ENCODE data around the gene HS6ST1.

Gene HS6ST1

GRCh38 chr2:128249555-128249954, 69.1 kb downstream of the HS6ST1 start:
- FAIRE-seq = no peak
- DNase-seq (ENCODE audit: low spot score) = no peak

DNA sequence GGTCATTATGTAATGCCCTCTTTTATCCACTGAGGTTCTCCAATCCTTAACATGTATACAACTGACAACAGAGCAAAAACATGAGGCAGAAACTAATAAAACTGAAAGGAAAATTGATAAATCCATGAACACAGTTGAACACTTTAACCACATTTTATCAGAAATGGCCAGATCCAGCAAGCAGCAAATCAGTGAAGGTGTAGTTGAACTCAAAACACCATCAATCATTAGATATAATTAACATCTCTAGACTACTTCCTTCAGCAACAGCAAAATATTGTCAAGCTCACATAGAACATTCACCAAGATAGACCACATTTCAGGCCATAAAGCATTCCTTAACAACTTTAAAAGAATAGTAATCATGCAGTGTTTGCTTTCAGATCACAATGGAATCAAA, 72.9 kb downstream of the HS6ST1 start:
- DNase-seq (ENCODE audit: low spot score) (no peak), FAIRE-seq (no peak)

DNA sequence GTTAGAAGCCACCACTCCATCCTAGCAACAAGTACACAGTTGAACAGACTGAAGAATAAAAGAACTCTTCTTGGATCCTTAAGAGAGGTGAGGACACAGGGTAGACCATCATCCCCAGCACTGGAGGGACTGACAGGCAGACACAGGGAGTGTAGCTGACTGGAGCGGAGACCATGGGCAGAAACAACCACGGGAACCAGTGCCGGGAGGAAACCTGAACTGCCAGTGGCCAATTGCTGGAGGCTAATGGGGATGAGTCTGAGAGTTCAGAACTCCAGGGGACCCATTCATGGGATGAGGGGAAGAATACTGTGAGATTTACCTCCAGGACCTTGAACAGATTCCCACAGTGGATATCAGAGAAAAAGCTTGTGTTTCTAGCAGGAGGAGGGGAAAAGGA, 76.8 kb downstream of the HS6ST1 start:
- DNase-seq (ENCODE audit: low spot score) (no peak), FAIRE-seq (no peak)

GRCh38 chr2:128237911-128238697, 80.6 kb downstream of the HS6ST1 start:
- DNase-seq (ENCODE audit: low spot score) (no peak), FAIRE-seq (no peak)

GRCh38 chr2:128237081-128237534, 81.6 kb downstream of the HS6ST1 start:
- FAIRE-seq = no peak

DNA sequence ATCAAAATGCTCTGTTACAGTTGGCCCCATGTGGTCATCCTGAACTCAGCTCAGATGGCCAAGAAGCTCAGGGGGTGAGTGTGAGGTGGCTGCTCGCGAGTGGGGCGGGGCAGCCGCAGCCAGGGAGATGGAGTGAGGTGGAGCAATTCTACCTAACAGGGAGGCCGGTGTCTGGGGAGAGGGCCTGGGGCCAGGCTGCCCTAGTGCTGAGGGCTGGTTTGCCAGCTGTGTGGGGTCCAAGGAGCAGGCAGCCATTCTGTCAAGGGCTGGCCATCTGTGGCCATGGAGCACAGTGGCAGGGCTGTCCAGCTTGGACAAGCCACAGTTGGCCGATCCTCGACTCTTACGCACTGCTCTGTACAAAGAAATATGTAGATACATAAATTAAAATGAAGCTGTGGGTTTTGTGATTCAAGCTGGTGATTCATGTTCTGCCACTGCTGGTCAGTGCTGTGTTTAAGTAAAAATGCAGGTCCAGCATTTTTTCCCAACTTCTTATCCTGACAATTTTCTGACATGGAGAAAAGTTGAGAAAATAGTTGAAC, 82.1 kb downstream of the HS6ST1 start:
- no peak for FAIRE-seq
- DNase-seq (ENCODE audit: low spot score) = no peak

More at GRCh38 chr2:128237081-128237534, 81.6 kb downstream of the HS6ST1 start:
- no peak for DNase-seq (ENCODE audit: low spot score)

- FAIRE-seq (no peak), DNase-seq (ENCODE audit: low spot score) (no peak)
Measured at GRCh38 chr2:128235581-128235980, 83.1 kb downstream of the HS6ST1 start.

GRCh38 chr2:128234613-128235012, 84.1 kb downstream of the HS6ST1 start:
- DNase-seq (ENCODE audit: low spot score) = no peak
- no peak for FAIRE-seq

DNA sequence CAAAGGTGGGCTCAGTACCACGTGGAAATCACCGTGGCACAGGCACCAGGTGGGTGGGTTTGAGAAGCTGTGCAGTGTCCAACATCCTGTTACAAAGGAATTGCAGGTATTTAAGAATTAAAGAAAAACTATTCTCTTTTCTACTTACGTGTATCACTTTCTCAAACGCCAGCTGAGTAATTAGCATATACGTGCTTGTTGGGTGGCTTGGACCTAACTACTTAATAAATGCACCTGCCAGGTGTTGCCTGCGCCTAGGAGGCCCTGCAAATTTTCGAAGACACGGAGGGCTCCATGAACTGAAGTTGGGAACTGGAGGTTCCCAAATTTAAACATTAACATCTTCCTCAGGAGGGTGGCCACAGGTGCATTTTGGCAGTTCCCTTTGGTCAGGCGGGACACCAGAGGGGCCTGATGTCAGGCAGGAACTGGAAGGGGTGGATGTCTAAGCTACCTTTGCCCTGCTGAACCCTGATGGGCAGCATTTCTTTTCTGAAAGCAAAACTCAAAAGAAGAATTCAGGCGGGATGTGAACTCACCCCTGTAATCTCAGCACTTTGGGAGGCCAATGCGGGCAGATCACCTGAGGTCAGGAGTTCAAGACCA, 84.8 kb downstream of the HS6ST1 start:
- DNase-seq (ENCODE audit: low spot score) = no peak
- FAIRE-seq = no peak

GRCh38 chr2:128232965-128233789, 85.5 kb downstream of the HS6ST1 start:
- FAIRE-seq (peak; percentile 93), DNase-seq (ENCODE audit: low spot score) (peak; percentile 96)

GRCh38 chr2:128228894-128229293, 89.8 kb downstream of the HS6ST1 start:
- DNase-seq (ENCODE audit: low spot score) = no peak
- FAIRE-seq = no peak

DNA sequence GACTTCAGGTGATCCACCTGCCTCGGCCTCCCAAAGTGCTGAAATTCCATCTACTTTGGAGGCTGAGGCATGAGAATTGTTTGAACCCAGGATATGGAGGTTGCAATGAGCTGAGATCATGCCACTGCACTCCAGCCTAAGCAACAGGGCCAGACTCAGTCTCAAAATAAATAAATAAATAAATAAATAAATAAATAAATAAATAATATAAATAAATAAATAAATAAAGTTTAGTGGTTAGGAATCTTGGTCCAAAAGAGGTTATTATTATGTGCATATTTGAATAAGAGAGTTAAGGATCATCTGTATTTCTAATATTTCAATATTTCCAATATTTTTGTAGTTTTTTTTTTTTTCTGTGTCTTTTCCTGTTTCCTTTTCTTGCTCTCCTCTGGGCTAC, 90.8 kb downstream of the HS6ST1 start:
- FAIRE-seq (no peak), DNase-seq (ENCODE audit: low spot score) (no peak)

- no peak for DNase-seq (ENCODE audit: low spot score)
- FAIRE-seq = no peak
Measured at GRCh38 chr2:128219891-128220290, 98.8 kb downstream of the HS6ST1 start.

DNA sequence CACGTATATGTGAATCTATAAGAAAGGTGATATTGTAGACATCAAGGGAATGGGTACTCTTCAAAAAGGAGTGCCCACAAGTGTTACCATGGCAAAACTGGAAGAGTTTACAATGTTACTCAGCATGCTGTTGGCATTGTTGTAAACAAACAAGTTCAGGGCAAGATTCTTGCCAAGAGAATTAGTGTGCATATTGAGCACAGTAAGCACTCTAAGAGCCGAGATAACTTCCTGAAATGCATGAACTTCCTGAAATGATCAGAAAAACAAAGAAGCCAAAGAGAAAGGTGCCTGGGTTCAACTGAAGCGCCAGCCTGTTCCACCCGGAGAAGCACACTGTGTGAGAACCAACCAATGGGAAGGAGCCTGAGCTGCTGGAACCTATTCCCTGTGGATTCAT, 101.0 kb downstream of the HS6ST1 start:
- DNase-seq (ENCODE audit: low spot score) (no peak), FAIRE-seq (no peak)

DNA sequence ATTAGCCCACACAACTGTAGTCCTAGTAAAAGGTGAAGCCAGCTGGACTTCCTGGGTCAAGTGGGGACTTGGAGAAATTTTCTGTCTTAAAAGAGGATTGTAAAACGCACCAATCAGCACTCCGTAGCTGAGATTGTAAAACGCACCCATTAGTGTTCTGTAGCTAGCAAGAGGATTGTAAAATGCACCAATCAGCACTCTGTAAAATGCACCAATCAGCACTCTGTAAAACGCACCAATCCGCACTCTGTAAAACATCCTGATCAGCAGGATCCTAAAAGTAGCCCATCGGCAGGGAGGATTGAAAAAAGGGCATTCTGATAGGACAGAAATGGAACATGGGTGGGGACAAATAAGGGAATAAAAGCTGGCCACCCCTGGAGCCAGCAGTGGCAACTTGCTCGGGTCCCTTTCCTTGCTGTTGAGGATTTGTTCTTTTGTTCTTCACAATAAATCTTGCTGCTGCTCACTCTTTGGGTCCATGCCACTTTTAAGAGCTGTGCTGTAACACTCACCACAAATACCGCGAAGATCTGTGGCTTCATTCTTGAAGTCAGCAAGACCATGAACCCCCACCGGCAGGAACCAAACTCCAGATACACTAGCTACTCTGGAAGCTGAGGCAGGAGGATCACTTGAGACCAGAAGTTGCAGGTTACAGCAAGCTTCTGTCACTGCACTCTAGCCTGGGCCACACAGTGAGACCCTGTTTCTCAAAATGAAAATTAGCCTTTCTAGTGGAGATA, 102.6 kb downstream of the HS6ST1 start:
- no peak for FAIRE-seq

More for the DNA sequence above, 102.6 kb downstream of the HS6ST1 start:
- DNase-seq (ENCODE audit: low spot score) = no peak
